ENCODE results near the gene SERPINF2.
"Not testable (repeated sequence)": the region's sequence is repeated elsewhere in the genome, so short reads cannot be mapped to it uniquely, and the experiment has no call there.

SERPINF2 gene

DNA sequence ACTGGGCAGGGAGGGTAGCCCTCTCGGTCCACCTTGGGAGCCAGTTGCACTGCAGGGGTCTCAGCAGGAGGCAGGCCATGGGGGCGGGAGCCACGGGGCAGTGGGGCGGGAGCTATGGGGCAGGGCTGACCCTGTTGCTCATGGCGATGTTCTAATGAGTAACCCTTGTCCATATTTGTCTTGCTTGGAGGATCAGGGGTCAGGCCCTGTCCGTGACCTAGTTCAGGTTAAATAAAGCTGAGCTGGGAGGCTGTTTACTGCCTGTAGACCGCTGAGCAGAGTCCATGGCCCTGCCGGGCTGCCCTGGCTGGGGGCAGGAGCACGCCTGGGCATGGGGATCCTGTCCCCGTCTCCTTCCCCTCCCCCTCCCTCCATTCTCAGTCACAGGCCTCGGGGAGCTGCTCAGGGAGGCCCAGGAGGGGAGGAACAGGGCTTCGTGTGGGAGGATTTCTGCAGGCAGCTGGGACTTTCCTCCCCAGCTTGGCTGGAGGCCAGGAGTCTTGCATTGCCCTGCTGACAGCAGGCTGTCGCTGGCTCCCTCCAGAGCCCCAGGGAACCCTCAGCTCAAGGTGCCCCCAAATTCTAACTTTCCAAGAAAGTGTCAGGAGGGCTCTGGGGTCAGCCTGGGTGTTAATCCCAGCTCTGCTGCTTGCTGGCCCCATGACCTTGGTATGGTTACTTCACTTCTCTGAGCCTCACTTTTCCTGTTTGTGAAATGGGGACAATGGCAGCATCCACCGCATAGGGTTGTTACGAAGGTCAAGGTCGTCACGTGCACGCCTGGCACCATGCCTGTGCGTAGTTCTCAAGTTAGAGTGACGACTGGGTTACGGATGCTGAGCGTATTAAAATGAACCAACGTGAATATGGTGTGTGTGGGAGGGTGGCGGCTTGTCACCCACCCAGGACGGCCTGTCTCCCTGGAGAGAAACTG lies 6.1 kb upstream of the SERPINF2 start:
- peak; percentile 94 for DNase-seq

DNA sequence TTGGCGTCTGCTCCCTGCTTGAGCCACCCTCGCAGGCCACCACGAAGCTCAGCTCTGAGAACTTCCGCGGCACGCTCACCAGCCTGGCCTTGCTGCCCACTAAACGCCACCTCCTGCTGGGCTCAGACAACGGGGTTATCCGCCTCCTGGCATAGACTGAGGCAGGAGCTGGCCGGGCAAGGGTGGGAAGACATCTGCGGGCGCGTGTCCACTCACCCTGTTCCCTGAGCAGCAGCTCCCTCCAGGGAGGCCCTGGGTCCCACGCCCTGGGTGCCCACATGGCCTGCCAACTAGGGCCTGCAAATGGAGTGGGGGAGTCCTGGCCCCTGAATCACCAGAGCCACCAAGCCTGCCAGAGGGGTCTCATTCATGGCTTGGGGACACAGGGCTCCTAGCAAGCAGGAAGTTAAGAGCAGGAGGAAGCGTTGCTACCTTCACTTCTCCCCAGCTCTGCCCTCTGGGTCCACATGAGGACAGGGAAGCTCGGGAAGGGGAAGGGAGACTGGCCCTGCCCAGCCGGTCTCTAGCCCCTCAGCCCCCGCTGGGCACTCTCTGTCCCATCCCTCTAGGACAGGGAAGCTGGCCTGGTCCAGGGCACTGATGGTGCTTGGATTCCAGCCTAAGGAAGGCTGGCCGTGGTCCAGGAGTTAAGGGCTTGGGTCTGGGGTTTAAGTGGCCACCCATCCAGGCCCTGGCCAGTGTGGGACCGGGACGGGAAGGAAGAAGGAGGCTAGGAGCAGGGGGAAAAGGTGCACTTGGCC lies 5.0 kb upstream of the SERPINF2 start:
- DNase-seq: no peak

DNA sequence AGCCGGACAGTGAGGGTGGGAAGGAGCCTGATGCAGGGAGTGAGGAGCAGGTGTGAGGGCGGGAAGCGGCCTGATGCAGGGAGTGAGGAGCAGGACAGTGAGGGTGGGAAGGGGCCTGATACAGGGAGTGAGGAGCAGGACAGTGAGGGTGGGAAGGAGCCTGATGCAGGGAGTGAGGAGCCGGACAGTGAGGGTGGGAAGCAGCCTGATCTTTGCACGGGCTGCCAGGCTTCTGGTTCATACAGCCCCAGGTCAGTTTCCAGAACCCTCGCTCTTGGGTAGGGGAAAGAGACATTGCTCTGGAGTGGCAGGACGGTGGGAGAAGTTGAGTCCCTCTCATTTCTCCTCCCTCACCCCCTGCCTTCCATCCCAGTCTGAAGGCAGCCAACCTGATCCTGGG lies 772 bp upstream of the SERPINF2 start:
- not testable (repeated sequence) for DNase-seq

DNA sequence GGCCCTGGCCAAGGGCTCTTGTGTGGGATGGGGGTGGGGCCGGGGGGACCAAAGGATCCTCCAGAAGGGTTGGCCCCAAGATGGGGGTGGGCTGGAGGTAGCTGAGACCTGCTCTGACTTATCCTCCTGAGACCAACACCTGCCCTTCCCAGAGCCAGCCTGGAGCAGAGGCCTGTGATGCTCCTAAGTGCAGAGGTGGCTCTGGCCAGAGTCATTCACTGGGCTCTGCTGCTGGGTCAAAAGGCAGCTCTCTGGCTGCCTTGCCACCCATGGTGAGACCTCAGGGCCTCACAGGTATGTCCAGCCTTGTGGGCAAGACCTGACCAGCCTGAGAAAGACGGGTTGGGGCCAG lies 393 bp downstream of the SERPINF2 start:
- DNase-seq: no peak

DNA sequence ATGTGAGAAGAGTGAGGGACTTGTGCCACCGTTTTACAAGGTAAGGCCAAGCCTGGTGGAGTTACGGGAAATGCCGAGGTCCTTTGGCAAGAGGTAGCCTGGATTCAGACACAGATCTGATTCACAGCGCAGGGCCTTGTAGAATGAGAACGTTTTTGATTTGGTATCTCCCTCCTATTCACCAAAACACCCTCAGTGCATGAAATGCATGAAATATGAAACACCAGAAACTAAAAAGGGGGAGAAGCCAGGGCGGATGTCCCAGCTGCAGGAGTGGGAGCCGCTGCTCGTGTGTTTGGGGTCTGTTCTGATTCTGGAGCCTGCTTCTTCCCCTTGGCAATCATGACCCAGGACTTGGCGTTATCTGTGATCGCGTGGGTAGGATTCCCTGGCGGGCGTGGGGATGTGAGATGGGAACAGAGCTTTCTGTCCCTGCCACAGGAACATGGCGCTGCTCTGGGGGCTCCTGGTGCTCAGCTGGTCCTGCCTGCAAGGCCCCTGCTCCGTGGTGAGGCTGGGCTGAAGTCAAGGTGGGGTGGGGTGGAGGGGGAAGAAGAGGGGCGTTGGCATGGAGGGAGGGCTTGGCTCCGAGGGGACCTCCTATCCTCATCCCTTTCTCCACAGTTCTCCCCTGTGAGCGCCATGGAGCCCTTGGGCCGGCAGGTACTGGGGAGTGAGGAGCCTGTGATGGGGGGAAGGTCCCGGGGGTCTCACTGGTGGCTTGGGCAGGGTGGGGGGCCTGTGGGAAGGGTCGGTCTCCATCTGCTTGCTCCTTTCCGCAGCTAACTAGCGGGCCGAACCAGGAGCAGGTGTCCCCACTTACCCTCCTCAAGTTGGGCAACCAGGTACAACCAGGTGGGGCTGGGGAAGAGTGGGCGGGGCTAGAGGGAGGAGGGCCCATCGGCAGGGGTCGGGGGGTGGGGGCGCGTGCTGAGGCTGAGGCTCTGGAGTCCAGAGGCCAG lies 2.2 kb downstream of the SERPINF2 start:
- no peak for DNase-seq

DNA sequence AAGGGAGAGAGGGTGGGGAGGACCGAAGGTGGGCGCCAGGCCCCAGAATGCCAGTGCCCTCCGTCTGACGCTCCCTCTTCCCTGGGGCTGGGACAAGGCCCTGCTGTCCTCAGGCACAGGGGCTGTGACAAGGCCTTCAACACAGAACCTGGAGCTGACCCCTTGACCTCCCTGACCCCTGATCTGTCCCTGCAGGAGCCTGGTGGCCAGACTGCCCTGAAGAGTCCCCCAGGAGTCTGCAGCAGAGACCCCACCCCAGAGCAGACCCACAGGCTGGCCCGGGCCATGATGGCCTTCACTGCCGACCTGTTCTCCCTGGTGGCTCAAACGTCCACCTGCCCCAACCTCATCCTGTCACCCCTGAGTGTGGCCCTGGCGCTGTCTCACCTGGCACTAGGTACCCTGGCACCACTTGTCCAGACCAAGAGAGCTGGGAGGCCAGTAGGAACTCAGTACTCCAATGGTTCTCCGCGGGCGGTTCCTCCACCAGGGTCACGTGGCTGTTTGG lies 2.9 kb downstream of the SERPINF2 start:
- no peak for DNase-seq

DNA sequence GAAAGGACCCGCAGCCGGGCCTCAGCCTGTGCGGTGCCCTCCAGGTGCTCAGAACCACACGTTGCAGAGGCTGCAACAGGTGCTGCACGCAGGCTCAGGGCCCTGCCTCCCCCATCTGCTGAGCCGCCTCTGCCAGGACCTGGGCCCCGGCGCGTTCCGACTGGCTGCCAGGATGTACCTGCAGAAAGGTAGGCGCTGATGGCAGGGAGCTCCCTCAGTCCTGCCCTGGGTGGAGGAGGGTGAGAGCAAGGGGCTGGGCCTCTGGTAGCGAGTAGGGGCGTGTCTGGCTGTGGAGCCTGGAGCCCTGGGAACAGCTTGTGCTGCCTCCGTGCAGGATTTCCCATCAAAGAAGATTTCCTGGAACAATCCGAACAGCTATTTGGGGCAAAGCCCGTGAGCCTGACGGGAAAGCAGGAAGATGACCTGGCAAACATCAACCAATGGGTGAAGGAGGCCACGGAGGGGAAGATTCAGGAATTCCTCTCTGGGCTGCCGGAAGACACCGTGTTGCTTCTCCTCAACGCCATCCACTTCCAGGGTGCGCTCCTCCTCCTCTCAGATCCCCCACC lies 4.4 kb downstream of the SERPINF2 start:
- DNase-seq: no peak

DNA sequence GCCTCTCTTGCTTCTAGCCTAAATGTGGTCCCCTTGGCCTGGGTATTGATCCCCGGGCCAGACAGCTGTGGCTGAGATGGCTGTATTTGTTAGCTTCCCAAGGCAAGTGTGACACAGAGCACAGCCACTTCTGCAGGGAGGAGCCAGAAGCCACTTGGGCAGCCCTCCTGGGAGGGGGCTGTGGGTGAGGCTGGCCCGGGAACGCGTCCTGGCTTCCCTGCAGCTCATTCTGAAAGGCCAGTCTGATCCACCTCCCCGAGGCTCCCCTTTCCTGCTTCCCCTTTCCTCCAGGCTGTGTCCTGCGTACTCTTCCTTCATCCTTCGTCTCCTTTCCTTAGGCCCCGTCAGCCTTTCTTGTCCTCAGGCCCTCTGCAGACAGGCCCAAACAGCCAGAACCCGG lies 8.0 kb downstream of the SERPINF2 start:
- peak; percentile 27 for DNase-seq

DNA sequence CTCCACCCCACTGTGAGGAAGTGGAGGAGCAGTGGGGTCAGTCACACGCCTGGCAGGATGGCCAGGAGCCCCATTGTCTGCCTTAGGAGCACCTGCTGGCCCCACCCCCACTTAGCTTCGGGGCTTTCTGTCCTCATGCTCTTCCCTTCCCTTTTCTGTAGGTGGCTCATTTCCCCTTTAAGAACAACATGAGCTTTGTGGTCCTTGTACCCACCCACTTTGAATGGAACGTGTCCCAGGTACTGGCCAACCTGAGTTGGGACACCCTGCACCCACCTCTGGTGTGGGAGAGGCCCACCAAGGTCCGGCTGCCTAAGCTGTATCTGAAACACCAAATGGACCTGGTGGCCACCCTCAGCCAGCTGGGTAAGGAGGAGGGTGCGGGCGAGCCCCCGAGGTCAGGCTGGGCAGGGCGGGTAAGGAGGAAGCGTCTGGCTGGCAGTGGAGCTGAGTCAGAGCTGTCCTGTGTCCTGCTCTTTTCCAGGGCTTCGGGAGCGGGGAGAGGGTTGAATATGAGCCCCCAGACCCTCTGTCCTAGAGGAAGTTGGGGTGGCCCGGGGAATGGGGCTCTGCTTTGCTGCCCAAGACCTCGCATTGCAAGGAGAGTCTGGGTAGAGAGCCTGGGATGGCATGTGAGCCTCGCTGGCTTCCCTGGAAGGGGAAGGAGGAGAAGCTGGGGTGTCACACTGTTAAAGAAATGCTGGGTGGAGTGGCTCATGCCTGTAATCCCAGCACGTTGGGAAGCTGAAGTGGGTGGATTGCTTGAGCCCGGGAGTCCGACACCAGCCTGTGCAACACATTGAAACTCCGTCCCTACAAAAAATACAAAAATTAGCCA lies 10.0 kb downstream of the SERPINF2 start:
- DNase-seq: peak; percentile 47

DNA sequence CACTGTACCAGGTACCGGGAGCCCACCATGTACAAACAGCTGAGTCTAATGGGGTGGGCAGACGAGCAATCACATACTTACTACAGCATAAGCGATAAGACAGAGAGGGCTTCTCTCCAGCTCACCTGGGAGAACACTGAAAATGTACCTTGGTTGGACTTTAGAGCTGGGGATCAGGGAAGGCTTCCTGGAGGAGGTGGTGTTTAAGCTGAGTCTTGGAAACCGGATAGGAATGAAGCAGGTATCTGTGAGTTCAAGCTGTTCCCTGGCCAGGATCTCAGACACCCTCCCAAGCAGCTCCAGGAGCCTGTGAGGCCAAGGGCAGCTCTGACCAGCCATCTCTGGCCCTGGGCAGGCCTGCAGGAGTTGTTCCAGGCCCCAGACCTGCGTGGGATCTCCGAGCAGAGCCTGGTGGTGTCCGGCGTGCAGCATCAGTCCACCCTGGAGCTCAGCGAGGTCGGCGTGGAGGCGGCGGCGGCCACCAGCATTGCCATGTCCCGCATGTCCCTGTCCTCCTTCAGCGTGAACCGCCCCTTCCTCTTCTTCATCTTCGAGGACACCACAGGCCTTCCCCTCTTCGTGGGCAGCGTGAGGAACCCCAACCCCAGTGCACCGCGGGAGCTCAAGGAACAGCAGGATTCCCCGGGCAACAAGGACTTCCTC lies 11.2 kb downstream of the SERPINF2 start:
- no peak for DNase-seq

DNA sequence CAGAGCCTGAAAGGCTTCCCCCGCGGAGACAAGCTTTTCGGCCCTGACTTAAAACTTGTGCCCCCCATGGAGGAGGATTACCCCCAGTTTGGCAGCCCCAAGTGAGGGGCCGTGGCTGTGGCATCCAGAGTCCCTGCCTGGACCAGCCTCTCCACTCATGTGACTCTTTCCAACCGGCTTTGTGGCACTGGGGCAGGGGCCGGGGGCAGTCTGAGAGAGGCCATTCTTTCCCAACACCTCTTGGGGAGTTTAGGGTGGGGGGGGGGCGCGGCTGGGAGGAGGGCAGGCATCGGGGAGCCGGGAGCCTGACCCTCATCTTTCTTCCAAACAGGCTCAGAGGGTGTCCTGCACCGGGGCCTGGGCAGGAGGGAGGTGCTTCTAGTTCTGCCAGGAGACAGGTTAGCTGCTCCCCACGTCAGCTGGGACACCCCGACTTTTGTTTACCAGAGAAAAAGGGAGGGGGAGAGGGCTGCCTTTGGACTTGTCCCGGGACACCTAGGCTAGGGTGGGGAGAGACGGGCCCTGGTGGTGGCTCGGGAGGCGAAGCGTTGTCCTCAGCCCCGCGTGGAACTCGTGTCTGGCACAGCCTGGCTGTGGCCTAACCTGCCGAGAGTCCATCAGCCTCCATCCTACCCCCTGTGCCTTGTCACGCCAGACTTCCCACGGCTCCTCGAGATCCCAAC lies 11.9 kb downstream of the SERPINF2 start:
- DNase-seq: no peak

DNA sequence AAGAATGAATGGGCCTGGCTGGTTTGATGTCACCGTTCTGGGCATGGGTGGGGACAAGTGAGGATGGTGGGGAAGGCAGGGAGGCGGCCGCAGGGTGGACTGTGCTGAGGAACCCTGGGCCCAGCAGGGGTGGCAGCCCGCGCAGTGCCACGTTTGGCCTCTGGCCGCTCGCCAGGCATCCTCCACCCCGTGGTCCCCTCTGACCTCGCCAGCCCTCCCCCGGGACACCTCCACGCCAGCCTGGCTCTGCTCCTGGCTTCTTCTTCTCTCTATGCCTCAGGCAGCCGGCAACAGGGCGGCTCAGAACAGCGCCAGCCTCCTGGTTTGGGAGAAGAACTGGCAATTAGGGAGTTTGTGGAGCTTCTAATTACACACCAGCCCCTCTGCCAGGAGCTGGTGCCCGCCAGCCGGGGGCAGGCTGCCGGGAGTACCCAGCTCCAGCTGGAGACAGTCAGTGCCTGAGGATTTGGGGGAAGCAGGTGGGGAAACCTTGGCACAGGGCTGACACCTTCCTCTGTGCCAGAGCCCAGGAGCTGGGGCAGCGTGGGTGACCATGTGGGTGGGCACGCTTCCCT lies 12.7 kb downstream of the SERPINF2 start:
- no peak for DNase-seq

DNA sequence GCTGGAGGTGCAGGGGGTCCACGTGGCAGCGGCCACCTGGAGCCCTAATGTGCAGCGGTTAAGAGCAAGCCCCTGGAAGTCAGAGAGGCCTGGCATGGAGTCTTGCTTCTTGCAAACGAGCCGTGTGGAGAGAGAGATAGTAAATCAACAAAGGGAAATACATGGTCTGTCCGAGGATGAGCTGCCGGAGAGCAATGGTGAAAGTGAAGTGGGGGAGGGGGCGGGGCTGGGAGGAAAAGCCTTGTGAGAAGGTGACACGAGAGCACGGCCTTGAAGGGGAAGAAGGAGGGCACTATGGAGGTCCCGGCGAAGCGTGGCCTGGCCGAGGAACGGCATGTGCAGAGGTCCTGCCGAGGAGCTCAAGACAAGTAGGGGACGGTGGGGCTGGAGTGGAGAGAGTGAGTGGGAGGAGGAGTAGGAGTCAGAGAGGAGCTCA lies 13.2 kb downstream of the SERPINF2 start:
- DNase-seq: no peak

DNA sequence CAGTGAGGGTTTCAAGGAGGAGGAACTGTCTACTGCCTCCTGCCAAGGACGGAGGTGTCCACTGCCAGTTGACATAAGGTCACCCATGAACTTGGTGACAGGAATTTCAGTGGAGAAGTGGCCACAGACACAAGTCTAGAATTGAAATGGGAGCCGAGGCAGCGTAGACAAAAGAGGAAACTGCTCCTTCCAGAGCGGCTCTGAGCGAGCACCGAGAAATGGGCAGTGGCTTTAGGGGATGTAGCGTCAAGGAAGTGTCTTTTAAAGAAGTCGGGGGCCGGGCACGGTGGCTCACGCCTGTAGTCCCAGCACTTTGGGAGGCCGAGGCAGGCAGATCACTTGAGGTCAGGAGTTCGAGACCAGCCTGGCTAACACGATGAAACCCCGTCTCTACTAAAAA lies 16.1 kb downstream of the SERPINF2 start:
- peak; percentile 61 for DNase-seq

DNA sequence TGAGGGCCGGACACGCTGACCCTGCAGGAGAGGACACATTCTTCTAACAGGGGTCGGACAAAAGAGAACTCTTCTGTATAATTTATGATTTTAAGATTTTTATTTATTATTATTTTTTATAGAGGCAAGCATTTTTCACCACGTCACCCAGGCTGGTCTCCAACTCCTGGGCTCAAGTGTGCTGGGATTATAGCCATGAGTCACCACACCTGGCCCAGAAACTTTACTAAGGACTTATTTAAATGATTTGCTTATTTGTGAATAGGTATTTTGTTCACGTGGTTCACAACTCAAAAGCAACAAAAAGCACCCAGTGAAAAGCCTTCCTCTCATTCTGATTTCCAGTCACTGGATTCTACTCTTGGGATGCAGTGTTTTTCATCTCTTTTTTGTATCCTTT lies 16.9 kb downstream of the SERPINF2 start:
- no peak for DNase-seq

DNA sequence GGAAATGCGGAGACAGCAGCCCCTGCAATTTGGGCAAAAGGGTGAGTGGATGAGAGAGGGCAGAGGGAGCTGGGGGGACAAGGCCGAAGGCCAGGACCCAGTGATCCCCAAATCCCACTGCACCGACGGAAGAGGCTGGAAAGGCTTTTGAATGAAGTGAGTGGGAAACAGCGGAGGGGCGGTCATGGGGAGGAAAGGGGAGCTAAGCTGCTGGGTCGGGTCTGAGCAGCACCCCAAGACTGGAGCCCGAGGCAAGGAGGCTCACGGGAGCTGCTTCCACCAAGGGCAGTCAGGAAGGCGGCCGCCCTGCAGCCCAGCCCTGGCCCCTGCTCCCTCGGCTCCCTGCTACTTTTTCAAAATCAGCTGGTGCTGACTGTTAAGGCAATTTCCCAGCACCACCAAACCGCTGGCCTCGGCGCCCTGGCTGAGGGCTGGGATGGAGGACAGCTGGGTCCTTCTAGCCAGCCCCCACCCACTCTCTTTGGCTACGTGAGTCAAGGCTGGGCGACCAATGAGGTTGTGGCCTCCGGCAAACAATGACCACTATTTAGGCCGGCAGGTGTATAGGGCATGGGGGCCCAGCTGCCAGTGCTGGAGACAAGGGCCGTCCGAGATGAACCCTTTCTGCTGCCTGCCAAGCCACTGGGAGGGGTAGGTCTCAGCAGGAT lies 19.7 kb downstream of the SERPINF2 start:
- no peak for DNase-seq

DNA sequence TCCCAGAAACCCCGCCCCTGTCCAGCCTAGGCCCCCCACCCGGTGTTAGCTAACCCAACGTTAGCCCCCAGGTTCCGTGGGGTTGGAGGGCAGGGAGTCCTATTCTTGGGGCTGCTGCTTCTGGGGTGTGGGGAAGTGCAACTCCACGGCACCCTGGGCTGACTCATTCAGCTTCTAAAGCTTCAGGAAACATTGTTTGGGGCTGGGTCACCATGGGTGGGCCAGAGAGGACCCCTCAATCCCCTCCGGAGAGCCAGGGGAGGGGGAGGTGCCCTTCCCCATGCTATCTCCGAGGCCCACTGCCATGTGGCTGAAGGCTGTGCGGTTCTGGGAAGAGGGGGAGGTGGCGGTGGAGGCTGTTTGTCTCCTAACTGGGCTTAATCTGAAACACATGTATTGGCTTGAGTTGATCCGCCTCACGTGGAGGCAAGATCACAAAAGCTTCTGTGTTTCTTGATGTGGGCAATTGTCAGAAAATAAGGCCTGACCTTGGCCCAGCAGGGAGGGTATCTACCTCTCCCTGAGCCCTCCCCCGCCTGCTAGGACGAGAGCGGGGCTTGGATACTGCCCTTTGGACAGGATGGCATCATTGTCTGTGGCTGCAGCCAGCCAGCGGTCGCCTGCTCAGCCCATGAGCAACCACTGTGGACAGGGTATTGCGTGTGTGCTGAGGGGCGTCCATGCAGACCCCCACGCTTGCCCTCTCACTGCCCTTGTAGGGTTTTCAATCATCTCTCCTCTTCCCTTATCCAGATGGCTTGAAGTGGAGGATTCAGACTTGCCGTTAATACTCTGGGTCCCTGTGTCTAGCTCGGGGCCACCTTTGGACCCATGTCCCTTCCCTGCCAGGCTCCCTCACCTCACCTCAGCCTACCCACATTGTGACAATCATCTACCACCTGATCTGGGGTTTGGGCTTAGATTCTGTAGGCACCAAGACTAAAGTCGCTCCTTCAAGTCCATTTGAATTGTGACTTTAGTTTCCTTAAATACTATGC lies 20.5 kb downstream of the SERPINF2 start:
- peak; percentile 32 for DNase-seq

DNA sequence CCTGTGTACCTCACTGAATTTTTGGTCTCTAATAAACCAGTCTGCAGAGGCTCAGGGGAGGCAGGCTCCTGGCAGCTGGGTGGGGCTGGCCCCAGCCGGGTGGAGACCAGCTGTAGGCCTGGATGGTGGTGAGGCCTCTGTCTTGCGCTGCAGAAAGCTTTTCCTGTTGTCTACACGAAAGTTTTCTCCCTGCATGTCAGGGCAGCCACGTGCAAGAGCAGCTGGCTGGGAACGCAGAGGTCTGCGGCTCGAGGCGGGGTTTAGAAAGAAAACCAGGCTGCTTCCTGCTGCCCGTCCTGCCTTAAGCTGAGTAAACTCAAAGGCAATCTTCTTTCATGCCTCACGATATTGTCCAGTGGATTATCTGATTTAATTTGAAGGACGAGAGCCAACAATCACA lies 21.6 kb downstream of the SERPINF2 start:
- peak; percentile 64 for DNase-seq
